Measurements from ENCODE around the gene UBE3C.
"Not testable (repeated sequence)": the region's sequence is repeated elsewhere in the genome, so short reads cannot be mapped to it uniquely, and the experiment has no call there.

The UBE3C gene

GRCh38 chr7:157138424-157139110, at the start of gene UBE3C:
Gene UBE3C (plus strand): TSS chr7:157138926. CDS start chr7:157139273, 347 bp downstream.
- peak; percentile 79 to 93 for DNase-seq

DNA sequence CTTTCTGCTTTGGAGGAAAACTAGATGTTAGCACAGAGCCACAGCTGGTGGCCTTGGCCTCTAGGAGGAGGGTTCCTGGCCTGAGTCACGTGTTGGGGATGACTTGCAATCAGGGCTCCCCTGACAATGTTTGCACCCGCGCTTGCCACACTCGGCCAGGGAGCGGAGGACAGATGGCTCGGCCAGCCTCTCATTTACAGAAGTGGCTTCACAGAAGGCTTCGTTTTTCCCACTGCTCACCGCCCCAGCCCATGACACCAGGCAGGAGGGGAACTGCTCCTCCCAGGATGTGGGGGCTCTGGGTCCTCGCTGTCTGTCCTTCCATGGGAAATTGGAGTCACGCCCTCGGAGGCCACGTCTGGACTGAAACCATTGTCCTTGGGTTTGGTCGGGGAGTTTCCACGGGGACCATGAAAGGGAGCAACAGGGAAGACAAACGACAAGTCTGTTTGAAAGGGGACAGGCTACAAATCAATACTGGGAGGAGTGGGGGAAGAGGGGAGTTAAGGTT, 49.6 kb upstream of the UBE3C start:
- no peak for DNase-seq

DNA sequence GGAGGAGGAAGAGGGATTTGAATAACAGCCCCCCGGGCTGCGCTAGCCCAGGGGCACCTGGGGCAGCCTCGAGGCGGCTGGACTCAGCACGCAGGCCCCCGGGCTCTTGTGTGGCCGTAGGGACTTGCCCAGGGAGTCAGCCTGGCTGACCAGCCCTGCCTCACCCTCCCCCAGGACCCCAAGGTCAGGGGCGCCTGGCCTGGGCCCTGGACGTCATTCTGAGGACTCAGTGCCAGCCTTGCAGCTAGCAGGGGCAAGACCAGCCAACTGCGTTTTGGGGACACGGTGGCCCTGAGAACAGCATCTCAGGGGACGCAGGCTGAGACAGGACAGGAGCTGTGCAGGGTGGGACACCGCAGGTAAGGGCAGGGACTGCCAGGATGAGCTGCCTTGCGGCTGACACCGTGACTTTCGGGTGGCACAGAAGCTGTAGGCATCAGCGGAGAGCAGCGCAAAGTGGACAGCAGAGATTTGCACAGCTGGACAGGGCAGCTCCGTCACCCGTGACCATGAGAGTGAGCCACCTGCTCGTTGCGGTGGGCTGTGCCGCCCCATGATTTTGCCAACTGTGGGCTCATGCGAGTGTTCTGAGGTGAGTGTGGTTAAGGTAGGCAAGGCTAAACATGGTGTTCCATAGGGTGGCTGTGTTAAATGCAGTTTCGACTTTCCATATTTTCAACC, 48.1 kb upstream of the UBE3C start:
- no peak for DNase-seq

DNA sequence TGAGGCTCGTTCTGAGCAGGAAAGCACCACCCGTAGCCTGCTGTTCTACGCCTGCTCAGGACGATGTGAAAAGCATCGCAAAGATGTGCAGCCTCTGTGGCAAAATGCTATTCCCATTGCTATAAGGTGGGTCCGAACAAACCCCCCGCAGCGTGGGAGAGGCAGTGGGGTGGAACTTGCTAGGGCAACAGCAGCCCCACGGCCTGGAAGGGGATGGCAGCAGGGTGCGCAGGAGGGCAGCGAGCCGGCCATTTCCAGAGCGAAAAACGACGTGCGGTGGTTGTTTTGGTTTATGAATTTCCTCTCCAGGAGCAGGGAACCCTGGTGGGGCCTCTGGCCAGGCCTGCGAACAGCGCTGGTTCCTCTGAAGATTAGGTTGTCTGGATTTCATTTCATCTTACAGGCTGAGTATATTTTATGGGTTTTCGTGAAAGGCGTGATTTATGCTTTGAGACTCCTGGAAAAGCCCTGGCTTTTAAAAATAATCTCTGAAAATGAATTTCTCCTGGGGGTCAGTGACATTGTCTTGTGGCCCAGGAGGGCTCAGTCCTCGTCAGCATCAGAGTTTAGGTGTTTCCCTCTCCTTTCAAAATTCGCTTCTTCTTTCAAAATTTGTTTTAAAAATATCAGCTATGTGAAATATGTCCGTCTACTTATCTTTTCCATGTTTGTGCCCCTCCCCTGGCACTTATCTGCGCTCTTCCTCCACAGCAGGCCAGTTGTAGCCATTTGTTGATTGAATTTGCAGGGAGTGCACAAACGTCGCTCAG, 42.3 kb upstream of the UBE3C start:
- DNase-seq, result no peak

DNA sequence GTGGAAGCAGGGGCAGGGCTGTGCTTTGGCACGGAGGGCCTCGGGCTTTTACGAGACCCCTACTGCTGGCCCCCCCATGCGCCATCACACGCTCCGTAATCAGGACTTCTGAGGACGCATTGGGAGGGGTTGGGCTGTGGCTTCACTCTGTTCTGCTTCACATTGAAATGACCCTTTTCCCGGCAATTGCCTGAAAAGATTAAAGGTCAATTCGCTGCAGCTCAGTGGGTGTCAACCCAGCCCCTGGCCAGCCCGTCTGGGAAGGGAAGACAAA, 41.7 kb upstream of the UBE3C start:
- DNase-seq, result no peak

- DNase-seq, result no peak
These were observed 41.2 kb upstream of the UBE3C start for GRCh38 chr7:157097569-157097968.

- DNase-seq, result not testable (repeated sequence)
These were observed 38.7 kb upstream of the UBE3C start for GRCh38 chr7:157100005-157100404.

- DNase-seq, result not testable (repeated sequence)
These were observed 35.1 kb upstream of the UBE3C start for GRCh38 chr7:157103641-157104040.

DNA sequence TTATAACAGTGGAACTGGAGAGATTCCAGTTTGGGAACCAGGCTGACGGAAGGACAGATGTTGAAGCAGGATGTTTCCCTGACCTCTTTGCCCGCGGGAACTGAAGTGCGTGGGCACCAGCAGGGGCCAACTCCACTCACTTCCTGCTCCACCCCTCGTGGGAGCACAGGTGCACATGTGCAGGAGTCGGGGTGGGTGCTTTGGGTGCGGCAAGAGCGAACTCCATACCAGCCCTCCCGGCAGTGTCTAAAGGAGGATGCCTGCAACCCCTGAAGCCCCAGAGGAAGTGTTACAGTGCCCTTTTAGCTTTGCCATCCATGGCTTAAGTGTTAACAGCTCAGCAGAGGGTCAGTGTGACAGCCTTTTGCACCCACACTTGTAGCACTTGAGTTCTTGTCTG, 27.4 kb upstream of the UBE3C start:
- DNase-seq, result no peak

DNA sequence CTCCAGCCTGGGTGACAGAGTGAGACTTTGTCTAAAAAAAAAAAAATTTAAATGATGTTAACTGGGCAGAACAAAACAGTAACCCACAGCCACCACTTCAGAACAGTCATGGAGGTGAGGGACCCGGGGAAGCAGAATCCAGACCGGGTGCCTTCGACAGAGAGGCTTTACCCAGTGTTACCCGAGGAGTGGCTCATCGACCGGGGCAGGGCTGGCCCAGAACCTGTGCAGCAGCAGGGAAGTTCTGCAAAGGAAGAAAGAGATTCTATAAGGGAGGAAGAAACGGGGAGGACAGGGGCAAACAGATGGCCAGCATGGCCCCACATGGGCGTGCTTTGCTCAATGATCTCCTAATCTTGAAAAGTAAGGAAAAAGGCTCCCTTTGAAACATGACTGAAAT, 26.0 kb upstream of the UBE3C start:
- no peak for DNase-seq

- DNase-seq, result no peak
These were observed 25.1 kb upstream of the UBE3C start for GRCh38 chr7:157113607-157114006.

- DNase-seq, result no peak
These were observed 22.0 kb upstream of the UBE3C start for GRCh38 chr7:157116762-157117161.

DNA sequence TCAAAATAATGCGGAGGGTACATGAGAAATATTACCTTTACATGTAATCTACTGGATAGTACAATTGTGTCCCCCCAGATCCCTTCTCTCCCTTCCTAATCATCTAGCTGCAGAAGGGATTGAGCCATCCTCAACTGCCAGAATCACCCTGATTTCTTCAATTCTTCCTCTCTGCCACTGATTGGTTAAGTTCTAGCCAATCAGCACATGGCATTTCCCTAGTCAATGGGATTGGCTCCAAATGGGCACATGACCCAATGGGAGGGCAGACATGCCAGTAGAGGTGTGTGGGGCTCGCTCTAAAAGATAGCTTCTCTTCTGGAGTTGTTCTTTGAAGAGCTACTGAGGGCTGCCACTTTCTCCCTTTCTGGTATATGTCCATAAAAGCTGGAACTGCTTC, 20.9 kb upstream of the UBE3C start:
- DNase-seq, result no peak

- no peak for DNase-seq
These were observed 18.5 kb upstream of the UBE3C start for GRCh38 chr7:157120181-157120580.

DNA sequence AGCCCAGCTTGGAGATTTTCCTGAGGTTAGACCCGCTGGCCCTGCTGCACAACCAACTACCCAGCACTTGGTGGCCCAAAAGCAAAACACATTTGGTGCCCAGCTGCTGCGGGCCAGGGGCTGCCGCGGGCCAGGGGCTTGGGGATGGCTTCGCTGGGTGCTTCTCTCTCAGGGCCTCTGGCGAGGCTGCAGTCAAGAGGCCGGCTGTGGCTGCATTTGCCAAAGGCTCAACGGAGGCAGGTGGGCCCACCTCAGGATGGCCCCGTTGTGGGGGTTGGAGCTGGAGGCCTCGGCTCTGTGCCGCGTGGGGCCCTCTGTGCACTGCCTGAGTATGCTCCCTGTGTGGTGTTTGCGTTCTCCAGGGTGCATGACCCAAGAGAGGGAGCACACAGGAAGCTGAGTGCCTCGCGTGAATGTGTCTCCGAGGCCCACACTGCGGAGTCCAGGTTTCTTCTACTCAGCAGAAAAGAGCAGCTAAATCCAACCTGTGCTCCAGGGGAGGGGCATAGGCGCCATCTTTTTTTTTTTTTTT, 17.5 kb upstream of the UBE3C start:
- DNase-seq, result no peak

DNA sequence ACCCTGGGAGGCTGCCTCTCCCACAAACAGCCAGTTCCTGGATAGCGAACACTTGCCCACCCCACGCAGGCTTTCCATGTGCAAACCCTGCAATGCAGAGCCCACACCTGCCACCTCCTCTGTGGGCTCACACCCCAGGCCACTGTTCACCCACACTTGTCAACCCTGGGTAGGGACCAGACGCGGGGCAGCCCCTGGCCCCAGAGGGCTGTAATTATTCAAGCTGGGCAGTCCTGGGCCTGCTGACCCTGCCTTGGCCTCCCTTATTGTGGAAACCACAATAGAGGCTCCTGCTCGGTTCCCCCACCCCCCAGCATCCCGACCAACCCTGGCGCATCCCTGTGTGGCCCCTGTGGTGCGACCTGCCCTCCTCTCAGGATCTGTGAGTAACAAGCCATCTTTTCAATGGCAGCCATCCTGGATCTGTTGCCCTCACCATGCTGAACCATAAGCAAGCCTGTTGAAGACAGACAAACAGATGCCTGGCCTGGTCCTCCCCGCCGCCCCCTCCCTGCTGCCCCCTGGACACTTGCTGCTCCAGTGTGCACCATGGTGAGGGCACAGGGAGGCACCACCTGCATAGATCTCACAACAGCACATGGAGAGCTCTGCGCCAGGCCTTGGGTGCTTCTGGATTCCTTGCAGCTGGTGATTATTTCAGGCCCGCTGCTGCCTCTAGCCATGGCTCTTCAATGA, 15.8 kb upstream of the UBE3C start:
- no peak for DNase-seq

DNA sequence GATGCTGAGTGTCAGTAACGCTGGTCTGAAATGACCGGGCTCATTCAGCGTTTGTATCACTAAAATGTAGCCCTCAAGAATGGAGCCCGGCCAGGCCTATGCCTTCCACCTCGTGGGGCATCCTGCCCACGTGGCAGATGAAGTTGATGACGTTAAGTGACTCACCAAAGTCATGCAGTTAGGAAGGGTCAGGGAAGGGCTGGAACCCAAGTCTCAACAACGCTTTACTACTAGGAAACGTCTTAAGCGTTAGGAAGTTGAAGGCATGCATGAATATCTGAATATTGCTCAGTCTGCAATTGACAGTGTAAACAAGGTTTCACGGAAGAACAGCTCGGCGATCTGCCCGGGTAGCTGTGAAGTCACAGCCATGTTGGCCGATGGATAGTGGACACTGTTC, 14.0 kb upstream of the UBE3C start:
- no peak for DNase-seq

GRCh38 chr7:157125376-157126223, 13.1 kb upstream of the UBE3C start:
- no peak for DNase-seq

- DNase-seq, result no peak
These were observed 11.8 kb upstream of the UBE3C start for GRCh38 chr7:157126921-157127320.

- DNase-seq, result no peak
These were observed 9.5 kb upstream of the UBE3C start for GRCh38 chr7:157129200-157129599.

GRCh38 chr7:157129907-157130460, 8.7 kb upstream of the UBE3C start:
- no peak for DNase-seq

- not testable (repeated sequence) for DNase-seq
These were observed 7.9 kb upstream of the UBE3C start for GRCh38 chr7:157130849-157131248.
